Heart left ventricle (tissue), 13 donors: ENCODE results near the gene CDH12.

Experiments
- CTCF ChIP-seq, 12 donors: fragments of 200-600 bp; sonication (generic) in 4 of 12; IDR thresholded peaks; one replicate each; pipeline versions ENCODE4 v1.5.0 to v1.8.0; 2018 to 2022; ENCODE audit warnings: antibody characterized with exemption in 12 of 12, mild to moderate bottlenecking in 5 of 12
- POLR2A ChIP-seq, 2 donors: fragments of 450-650 bp; IDR thresholded peaks; one replicate each; pipeline ENCODE4 v1.6.1; 2017; ENCODE audit warnings: antibody characterized with exemption in 2 of 2, mild to moderate bottlenecking in 2 of 2, moderate library complexity in 2 of 2
- donor health status: ischemic (EF 13 %, LVEDD 7.1; RV severe dilation, severe dysfunction).
- donor health status: DM: no; HTN: yes; CAD: no.
- donor health status: DM: no; HTN: no; CAD: no.
- donor health status: ischemic (EF 25% LVEDD 6.9; RV normal size, moderate dysfunction).
- donor health status: ischemic (EF 25% LVEDD 5.7; RV mildly dilated, moderate dysfunction).
- donor health status: ischemic (EF 35%, LVEDD 5.7; RV mildly dilated, moderate dysfunction).
- donor health status: nonischemic (EF 11% LVEDD 7.7; RV severe dilation, severe dysfunction).
- donor health status: DM: yes; HTN: yes; CAD: no.
- donor health status: PGD.
- donor health status: ischemic (EF 29% LVEDD 5.4; RV normal size, mild dysfunction).
- donor health status: nonischemic (EF 23%, LVEDD 6.1; RV moderate dilation, normal function).

DNA sequence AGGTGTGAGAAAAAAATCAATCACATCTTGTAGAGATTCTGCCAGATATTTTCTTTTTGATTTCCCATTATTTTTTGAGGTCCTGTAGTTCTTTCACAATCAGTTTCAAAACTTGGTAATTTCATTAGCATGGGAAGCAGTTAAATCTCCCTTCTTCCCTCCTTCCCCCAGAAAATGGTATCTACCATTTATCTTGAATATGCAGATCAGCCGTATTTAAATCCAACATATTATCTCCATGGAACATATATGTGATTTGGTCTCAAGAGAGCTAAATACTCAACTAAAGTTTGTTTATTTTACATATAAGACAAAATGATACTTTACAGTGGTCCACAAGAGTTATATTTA lies 1034.8 kb downstream of the CDH12 start:
- TF ChIP-seq CTCF (IDR thresholded peaks at IDR 0.05) = no peak
- TF ChIP-seq POLR2A (IDR thresholded peaks at IDR 0.05) = no peak
